NCI-H82 (cell line): ENCODE measurements around the gene ZNFX1.
A peak's percentile ranks its signal among the peaks of the same experiment; 100 is the strongest.
"Not testable (repeated sequence)": the region's sequence is repeated elsewhere in the genome, so short reads cannot be mapped to it uniquely, and the experiment has no call there.

Source experiments
- DNase-seq: peaks from one replicate; lab custom pipeline; 2025; lab: John Stamatoyannopoulos, UW

ZNFX1 gene

GRCh38 chr20:49210101-49210756 is 67.6 kb downstream of the ZNFX1 start:
- no peak for DNase-seq

GRCh38 chr20:49207076-49207475 is 70.8 kb downstream of the ZNFX1 start:
- DNase-seq: peak; percentile 29

- DNase-seq: no peak
Measured at GRCh38 chr20:49203746-49204145, 74.1 kb downstream of the ZNFX1 start.

GRCh38 chr20:49203011-49203410 is 74.8 kb downstream of the ZNFX1 start:
- no peak for DNase-seq

GRCh38 chr20:49199729-49200293 is 78.0 kb downstream of the ZNFX1 start:
- DNase-seq: no peak

GRCh38 chr20:49192944-49193518 is 84.8 kb downstream of the ZNFX1 start:
- not testable (repeated sequence) for DNase-seq
